HEK293 (cell line): ENCODE data around the gene LY6G5C.

Source experiments
- BCL11B ChIP-seq: fragments of 450-650 bp; formaldehyde crosslinking; IDR thresholded peaks from 2 replicates; pipeline ENCODE4 v1.5.1; 2016; ENCODE audit warnings: low read depth, missing biosample characterization, missing genetic modification characterization
- GFI1B ChIP-seq: fragments of 450-650 bp; formaldehyde crosslinking; IDR thresholded peaks from 2 replicates; pipeline ENCODE4 v1.5.1; 2016; ENCODE audit warnings: missing biosample characterization, missing genetic modification characterization
- GLIS2 ChIP-seq: fragments of 450-650 bp; formaldehyde crosslinking; IDR thresholded peaks from 2 replicates; pipeline ENCODE4 v1.5.1; 2016; ENCODE audit warnings: missing biosample characterization, missing genetic modification characterization
- KLF10 ChIP-seq: fragments of 450-650 bp; IDR thresholded peaks from 2 replicates; pipeline ENCODE4 v1.5.1; 2018; ENCODE audit warnings: missing biosample characterization, mild to moderate bottlenecking, missing genetic modification characterization
- PRDM6 ChIP-seq: fragments of 450-650 bp; formaldehyde crosslinking; IDR thresholded peaks from 2 replicates; pipeline ENCODE4 v1.5.1; 2017; ENCODE audit warnings: missing biosample characterization, missing genetic modification characterization
- SCRT1 ChIP-seq: fragments of 450-650 bp; formaldehyde crosslinking; IDR thresholded peaks from 2 replicates; pipeline ENCODE4 v1.5.1; 2016; ENCODE audit warnings: missing biosample characterization, missing genetic modification characterization, borderline replicate concordance
- SP2 ChIP-seq: fragments of 450-650 bp; formaldehyde crosslinking; IDR thresholded peaks from 2 replicates; pipeline ENCODE4 v1.5.1; 2016; ENCODE audit warnings: missing biosample characterization, missing genetic modification characterization
- ZBTB10 ChIP-seq: fragments of 450-650 bp; formaldehyde crosslinking; IDR thresholded peaks from 2 replicates; pipeline ENCODE4 v1.5.1; 2016; ENCODE audit warnings: missing biosample characterization, missing genetic modification characterization
- ZBTB44 ChIP-seq: fragments of 450-650 bp; IDR thresholded peaks from 2 replicates; pipeline ENCODE4 v1.5.1; 2018; ENCODE audit warnings: missing biosample characterization, mild to moderate bottlenecking, missing genetic modification characterization
- ZBTB48 ChIP-seq: fragments of 450-650 bp; formaldehyde crosslinking; IDR thresholded peaks from 2 replicates; pipeline ENCODE4 v1.5.1; 2016; ENCODE audit warnings: missing biosample characterization, missing genetic modification characterization
- ZFHX2 ChIP-seq: fragments of 450-650 bp; formaldehyde crosslinking; conservative IDR thresholded peaks from 2 replicates; pipeline ENCODE4 v1.5.1; 2016; ENCODE audit warnings: missing biosample characterization, missing genetic modification characterization
- ZFP69B ChIP-seq: fragments of 450-650 bp; formaldehyde crosslinking; IDR thresholded peaks from 2 replicates; pipeline ENCODE4 v1.5.1; 2016; ENCODE audit warnings: missing biosample characterization, missing genetic modification characterization
- ZNF155 ChIP-seq: fragments of 450-650 bp; formaldehyde crosslinking; IDR thresholded peaks from 2 replicates; pipeline ENCODE4 v1.5.1; 2016; ENCODE audit warnings: missing biosample characterization, missing genetic modification characterization
- ZNF157 ChIP-seq: fragments of 450-650 bp; formaldehyde crosslinking; IDR thresholded peaks from 2 replicates; pipeline ENCODE4 v1.5.1; 2016; ENCODE audit warnings: missing biosample characterization, missing genetic modification characterization
- ZNF175 ChIP-seq: fragments of 450-650 bp; formaldehyde crosslinking; IDR thresholded peaks from 2 replicates; pipeline ENCODE4 v1.5.1; 2016; ENCODE audit warnings: missing biosample characterization, missing genetic modification characterization
- ZNF19 ChIP-seq: fragments of 450-650 bp; formaldehyde crosslinking; IDR thresholded peaks from 2 replicates; pipeline ENCODE4; 2016; ENCODE audit warnings: missing biosample characterization, missing genetic modification characterization, low read depth
- ZNF26 ChIP-seq: fragments of 450-650 bp; formaldehyde crosslinking; IDR thresholded peaks from 2 replicates; pipeline ENCODE4 v1.5.1; 2016; ENCODE audit warnings: missing biosample characterization, missing genetic modification characterization
- ZNF311 ChIP-seq: fragments of 450-650 bp; formaldehyde crosslinking; IDR thresholded peaks from 2 replicates; pipeline ENCODE4 v1.5.1; 2017; ENCODE audit warnings: missing biosample characterization, missing genetic modification characterization, borderline replicate concordance
- ZNF341 ChIP-seq: fragments of 450-650 bp; formaldehyde crosslinking; IDR thresholded peaks from 2 replicates; pipeline ENCODE4; 2016; ENCODE audit warnings: low read depth, missing biosample characterization, missing genetic modification characterization
- ZNF350 ChIP-seq: fragments of 450-650 bp; formaldehyde crosslinking; IDR thresholded peaks from 2 replicates; pipeline ENCODE4 v1.5.0; 2017; ENCODE audit warnings: missing biosample characterization, mild to moderate bottlenecking, missing genetic modification characterization
- ZNF513 ChIP-seq: fragments of 450-650 bp; IDR thresholded peaks from 2 replicates; pipeline ENCODE4 v1.5.1; 2018; ENCODE audit warnings: missing biosample characterization, missing genetic modification characterization
- ZNF548 ChIP-seq: fragments of 450-650 bp; formaldehyde crosslinking; IDR thresholded peaks from 2 replicates; pipeline ENCODE4 v1.5.1; 2016; ENCODE audit warnings: missing biosample characterization, missing genetic modification characterization
- ZNF555 ChIP-seq: fragments of 450-650 bp; formaldehyde crosslinking; conservative IDR thresholded peaks from 2 replicates; pipeline ENCODE4 v1.5.1; 2017; ENCODE audit warnings: missing biosample characterization, mild to moderate bottlenecking, missing genetic modification characterization, inconsistent platforms
- ZNF645 ChIP-seq: fragments of 450-650 bp; formaldehyde crosslinking; IDR thresholded peaks from 2 replicates; pipeline ENCODE4; 2016; ENCODE audit warnings: missing biosample characterization, missing genetic modification characterization
- ZNF76 ChIP-seq: fragments of 450-650 bp; formaldehyde crosslinking; IDR thresholded peaks from 2 replicates; pipeline ENCODE4; 2016; ENCODE audit warnings: low read depth, missing biosample characterization, missing genetic modification characterization, borderline replicate concordance
- ZNF777 ChIP-seq: fragments of 450-650 bp; formaldehyde crosslinking; IDR thresholded peaks from 2 replicates; pipeline ENCODE4 v1.5.1; 2017; ENCODE audit warnings: missing biosample characterization, missing genetic modification characterization, borderline replicate concordance
- ZNF843 ChIP-seq: fragments of 450-650 bp; formaldehyde crosslinking; IDR thresholded peaks from 2 replicates; pipeline ENCODE4 v1.5.1; 2016; ENCODE audit warnings: missing biosample characterization, missing genetic modification characterization

The LY6G5C gene

GRCh38 chr6:31664790-31665500, 15.9 kb downstream of the LY6G5C start, which contains the start of gene GPANK1 (continued):
- TF ChIP-seq ZBTB10 (peak; percentile 81), BCL11B (tag by site-specific recombination) (no peak), ZNF843 (tag by site-specific recombination) (no peak), ZNF19 (tag by site-specific recombination) (no peak), ZNF341 (tag by site-specific recombination) (peak; percentile 36; the same call in 1 of the 2 replicates), ZNF157 (tag by site-specific recombination) (no peak), ZNF155 (tag by site-specific recombination) (no peak), ZNF645 (tag by site-specific recombination) (no peak), ZNF555 (tag by site-specific recombination) (no peak), ZFHX2 (tag by site-specific recombination) (peak; percentile 54), SCRT1 (tag by site-specific recombination) (peak; percentile 95), KLF10 (tag by site-specific recombination) (no peak; the same call in 1 of the 2 replicates), ZNF548 (tag by site-specific recombination) (no peak), GFI1B (tag by site-specific recombination) (no peak), PRDM6 (tag by site-specific recombination) (no peak), ZFP69B (tag by site-specific recombination) (no peak), ZNF76 (peak; percentile 89; the same call in 1 of the 2 replicates), ZNF513 (0 out of 2 replicates have a peak, but pooled peaks have one; percentile 34), ZBTB48 (0 out of 2 replicates have a peak, but pooled peaks have one; percentile 23), GLIS2 (tag by site-specific recombination) (no peak; the same call in 1 of the 2 replicates), ZNF350 (no peak), SP2 (tag by site-specific recombination) (no peak), ZNF311 (tag by site-specific recombination) (no peak), ZNF26 (tag by site-specific recombination) (no peak), ZNF777 (tag by site-specific recombination) (no peak), ZBTB44 (tag by site-specific recombination) (0 out of 2 replicates have a peak, but pooled peaks have one; percentile 49), ZNF175 (tag by site-specific recombination) (no peak)
